HG03066 (cell line): Measurements from ENCODE around the gene GTPBP10.
A peak's percentile ranks its signal among the peaks of the same experiment; 100 is the strongest.
"Not testable (repeated sequence)": the region's sequence is repeated elsewhere in the genome, so short reads cannot be mapped to it uniquely, and the experiment has no call there.

Experiments used
- ATAC-seq: cut with Tn5 transposase; IDR thresholded peaks from one replicate; pipeline ENCODE4 v1.9.1; 2021; ENCODE audit warnings: low read depth; ENCODE audit not compliant: unreplicated experiment

The GTPBP10 gene

GRCh38 chr7:90346336-90347125, at the start of gene GTPBP10:
TSS of gene GTPBP10 (plus strand) at chr7:90346716. CDS start at chr7:90346742, 26 bp downstream.
- ATAC-seq: peak; percentile 91

GRCh38 chr7:90298145-90299038, 48.1 kb upstream of the GTPBP10 start:
- peak; percentile 95 for ATAC-seq

- ATAC-seq: no peak
Observed at GRCh38 chr7:90303241-90303640, 43.3 kb upstream of the GTPBP10 start.

GRCh38 chr7:90309872-90310271, 36.6 kb upstream of the GTPBP10 start:
- no peak for ATAC-seq

- ATAC-seq: no peak
Observed at GRCh38 chr7:90311175-90311574, 35.3 kb upstream of the GTPBP10 start.

GRCh38 chr7:90312745-90313144, 33.8 kb upstream of the GTPBP10 start:
- ATAC-seq: no peak

- ATAC-seq: no peak
Observed at GRCh38 chr7:90313907-90314306, 32.6 kb upstream of the GTPBP10 start.

- no peak for ATAC-seq
Observed at GRCh38 chr7:90320014-90320413, 26.5 kb upstream of the GTPBP10 start.

GRCh38 chr7:90320418-90320800, 26.1 kb upstream of the GTPBP10 start:
- no peak for ATAC-seq

- ATAC-seq: no peak
Observed at GRCh38 chr7:90320801-90321494, 25.6 kb upstream of the GTPBP10 start, which contains the start of gene FAM237B. TSS of gene FAM237B (minus strand) at chr7:90321304. CDS start at chr7:90319748, 1,556 bp downstream.

GRCh38 chr7:90322837-90323236, 23.7 kb upstream of the GTPBP10 start:
- ATAC-seq: no peak

GRCh38 chr7:90326500-90326899, 20.0 kb upstream of the GTPBP10 start:
- no peak for ATAC-seq

- no peak for ATAC-seq
Observed at GRCh38 chr7:90334193-90334843, 12.2 kb upstream of the GTPBP10 start.

GRCh38 chr7:90334926-90335325, 11.6 kb upstream of the GTPBP10 start:
- ATAC-seq: not testable (repeated sequence)

GRCh38 chr7:90337106-90337505, 9.4 kb upstream of the GTPBP10 start:
- no peak for ATAC-seq

- no peak for ATAC-seq
Observed at GRCh38 chr7:90345016-90345415, 1.5 kb upstream of the GTPBP10 start.

GRCh38 chr7:90345595-90346335, 751 bp upstream of the GTPBP10 start:
- ATAC-seq: peak; percentile 5

- no peak for ATAC-seq
Observed at GRCh38 chr7:90347759-90348158, 1.2 kb downstream of the GTPBP10 start.

- ATAC-seq: no peak
Observed at GRCh38 chr7:90349305-90349704, 2.8 kb downstream of the GTPBP10 start.

- ATAC-seq: not testable (repeated sequence)
Observed at GRCh38 chr7:90350032-90350431, 3.5 kb downstream of the GTPBP10 start.
